Activated CD4-positive, alpha-beta T cell treated with anti-CD3 and anti-CD28 coated beads for 48 hours (primary cell): Measurements from ENCODE around the gene GRB7.
A peak's percentile ranks its signal among the peaks of the same experiment; 100 is the strongest.
"Not testable (repeated sequence)": the region's sequence is repeated elsewhere in the genome, so short reads cannot be mapped to it uniquely, and the experiment has no call there.

Experiments
- DNase-seq: peaks from one replicate; pipeline ENCODE4 v3.0.0-alpha.2; 2020

GRB7 gene

DNA sequence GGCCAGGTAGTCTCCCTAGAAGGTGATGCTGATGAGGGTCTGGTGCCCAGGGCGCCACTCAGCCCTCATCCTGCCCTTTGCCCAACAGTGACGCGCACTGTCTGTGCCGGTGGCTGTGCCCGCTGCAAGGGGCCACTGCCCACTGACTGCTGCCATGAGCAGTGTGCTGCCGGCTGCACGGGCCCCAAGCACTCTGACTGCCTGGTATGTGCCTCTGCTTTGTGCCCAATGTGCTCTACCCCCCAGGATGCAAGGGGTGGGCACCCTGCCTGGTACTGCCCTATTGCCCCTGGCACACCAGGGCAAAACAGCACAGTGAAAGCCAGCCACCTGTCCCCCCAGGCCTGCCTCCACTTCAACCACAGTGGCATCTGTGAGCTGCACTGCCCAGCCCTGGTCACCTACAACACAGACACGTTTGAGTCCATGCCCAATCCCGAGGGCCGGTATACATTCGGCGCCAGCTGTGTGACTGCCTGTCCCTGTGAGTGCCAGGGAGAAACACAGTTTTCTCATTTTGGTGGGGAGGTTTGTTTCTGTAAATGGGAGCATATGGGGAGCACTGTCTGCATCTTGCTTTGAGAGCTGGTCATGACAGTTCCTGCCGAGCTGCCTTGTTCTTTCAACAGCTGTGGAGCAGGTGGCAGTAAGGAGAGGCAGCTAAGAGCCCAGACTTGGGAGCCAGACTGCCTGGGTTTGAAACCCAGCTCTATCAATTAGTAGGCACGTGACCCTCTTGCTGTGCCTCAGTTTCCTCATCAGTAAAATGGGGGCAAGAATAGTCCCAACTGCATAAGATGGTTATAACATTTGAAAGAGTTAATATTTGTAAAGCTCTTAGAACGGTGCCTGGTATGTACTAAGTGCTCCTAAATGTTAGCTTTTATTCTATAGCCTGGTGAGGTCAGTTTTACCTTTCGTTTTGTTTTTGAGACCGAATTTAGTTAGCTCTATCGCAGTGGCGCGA lies 27.5 kb upstream of the GRB7 start:
- no peak for DNase-seq

DNA sequence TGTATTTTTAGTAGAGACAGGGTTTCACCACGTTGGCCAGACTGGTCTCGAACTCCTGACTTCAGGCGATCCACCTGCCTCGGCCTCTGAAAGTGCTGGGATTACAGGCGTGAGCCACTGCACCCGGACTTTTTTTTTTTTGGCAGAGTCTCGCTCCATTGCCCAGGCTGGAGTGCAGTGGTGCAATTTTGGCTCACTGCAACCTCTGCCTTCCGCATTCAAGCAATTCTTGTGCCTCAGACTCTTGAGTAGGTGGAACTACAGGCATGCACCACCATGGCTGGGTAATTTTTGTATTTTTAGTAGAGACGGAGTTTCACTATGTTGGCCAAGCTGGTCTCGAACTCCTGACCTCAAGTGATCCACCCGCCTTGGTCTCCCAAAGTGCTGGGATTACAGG lies 26.7 kb upstream of the GRB7 start:
- DNase-seq = not testable (repeated sequence)

GRCh38 chr17:39711851-39712250 lies 25.9 kb upstream of the GRB7 start:
- DNase-seq = no peak

DNA sequence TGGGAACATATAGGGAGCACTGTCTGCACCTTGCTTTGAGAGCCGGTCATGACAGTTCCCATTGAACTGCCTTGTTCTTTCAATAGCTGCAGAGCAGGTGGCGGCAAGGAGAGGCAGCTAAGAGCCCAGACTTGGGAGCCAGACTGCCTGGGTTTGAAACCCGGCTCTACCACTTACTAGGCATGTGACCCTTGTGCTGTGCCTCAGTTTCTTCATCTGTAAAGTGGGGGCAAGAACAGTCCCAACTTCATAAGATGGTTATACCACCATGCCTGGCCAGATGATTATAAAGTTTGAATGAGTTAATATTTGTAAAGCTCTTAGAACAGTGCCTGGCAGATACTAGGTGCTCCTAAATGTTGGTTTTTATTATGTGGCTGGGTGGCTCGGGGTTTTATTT lies 23.5 kb upstream of the GRB7 start:
- DNase-seq = no peak

- DNase-seq = no peak
Observed at GRCh38 chr17:39715375-39716072, 22.2 kb upstream of the GRB7 start.

GRCh38 chr17:39716073-39716818 lies 21.5 kb upstream of the GRB7 start:
- no peak for DNase-seq

DNA sequence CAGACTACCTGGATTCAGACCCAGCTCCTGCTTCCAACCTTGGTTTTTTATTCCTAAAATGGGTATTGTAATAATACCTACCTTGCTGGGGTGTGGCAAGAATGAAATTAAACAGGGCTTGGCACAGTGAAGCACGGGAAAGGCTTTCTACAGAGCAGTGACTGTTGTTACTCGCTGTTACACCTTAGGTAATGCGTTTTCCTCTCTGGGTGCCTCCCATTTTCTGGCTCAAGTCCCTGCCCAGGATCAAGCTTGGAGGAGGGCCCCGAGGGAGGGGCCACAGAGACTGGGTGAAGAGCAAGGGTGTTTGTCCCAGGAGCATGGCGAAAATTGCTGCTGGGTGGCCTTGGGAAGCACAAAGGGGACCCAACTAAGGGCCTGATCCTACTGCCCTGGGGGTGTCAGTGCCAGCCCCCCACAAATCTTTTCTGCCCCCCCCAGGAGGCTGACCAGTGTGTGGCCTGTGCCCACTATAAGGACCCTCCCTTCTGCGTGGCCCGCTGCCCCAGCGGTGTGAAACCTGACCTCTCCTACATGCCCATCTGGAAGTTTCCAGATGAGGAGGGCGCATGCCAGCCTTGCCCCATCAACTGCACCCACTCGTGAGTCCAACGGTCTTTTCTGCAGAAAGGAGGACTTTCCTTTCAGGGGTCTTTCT lies 20.7 kb upstream of the GRB7 start:
- no peak for DNase-seq

DNA sequence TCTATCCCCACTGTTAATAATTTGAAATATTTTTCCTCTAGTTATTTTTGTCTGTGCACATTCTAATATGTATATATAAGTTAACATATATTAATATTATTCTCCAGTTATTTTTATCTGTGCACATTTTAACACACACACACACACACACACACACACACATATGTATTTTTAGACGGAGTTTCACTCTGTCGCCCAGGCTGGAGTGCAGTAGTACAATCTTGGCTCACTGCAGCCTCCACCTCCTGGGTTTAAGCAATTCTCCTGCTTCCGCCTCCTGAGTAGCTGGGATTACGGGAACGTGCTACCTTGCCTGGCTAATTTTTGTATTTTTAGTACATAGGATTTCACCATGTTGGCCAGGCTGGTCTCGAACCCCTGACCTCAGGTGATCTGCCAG lies 20.1 kb upstream of the GRB7 start:
- no peak for DNase-seq

DNA sequence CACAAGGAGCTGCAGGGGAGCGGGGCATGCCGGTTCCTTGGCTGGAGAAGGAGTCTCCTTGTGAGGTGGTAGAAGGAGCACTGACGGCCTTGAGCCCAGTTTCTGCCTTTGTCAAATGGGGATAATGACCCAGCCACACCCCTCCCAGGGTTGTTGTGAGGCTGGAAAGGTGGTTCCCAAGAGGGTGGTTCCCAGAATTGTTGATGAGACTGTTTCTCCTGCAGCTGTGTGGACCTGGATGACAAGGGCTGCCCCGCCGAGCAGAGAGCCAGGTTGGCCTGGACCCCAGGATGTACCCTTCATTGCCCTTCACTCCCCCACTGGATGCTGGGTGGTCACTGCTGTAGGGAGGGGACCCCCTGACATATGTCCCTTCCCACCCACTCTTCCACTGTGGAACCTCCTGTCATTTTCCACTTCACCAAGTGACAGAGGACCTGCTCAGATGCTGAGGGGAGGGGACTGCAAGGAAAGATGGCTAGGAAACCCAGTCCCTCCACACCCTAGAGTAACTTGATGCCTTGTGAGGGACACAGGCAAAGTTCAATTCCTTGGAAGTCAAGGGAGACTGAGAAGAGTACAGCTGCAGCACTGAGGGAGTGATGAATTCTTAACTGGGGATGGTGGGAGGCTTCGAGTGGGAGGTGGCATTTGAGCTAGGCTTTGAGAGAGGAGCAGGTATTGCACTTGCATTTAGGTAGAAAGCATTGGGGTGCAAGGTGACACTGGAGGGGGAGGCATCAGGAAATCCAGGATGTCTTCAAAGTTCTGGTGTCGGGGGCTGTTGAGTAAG lies 18.0 kb upstream of the GRB7 start:
- DNase-seq = no peak

DNA sequence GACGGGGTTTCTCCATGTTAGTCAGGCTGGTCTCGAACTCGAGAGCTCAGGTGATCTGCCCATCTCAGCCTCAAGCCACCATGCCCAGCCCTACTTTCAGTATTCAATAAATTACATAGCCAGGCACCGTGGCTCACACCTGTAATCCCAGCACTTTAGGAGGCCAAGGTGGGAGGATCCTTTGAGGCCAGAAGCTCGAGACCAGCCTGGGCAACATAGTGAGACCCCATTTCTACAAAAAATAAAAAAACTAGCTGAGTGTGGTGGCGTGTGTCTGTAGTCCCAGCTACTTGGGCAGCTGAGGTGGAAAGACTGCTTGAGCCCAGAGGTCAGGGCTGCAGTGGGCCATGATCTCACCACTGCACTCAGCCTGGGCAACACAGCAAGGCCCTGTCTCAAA lies 15.6 kb upstream of the GRB7 start:
- DNase-seq = no peak

DNA sequence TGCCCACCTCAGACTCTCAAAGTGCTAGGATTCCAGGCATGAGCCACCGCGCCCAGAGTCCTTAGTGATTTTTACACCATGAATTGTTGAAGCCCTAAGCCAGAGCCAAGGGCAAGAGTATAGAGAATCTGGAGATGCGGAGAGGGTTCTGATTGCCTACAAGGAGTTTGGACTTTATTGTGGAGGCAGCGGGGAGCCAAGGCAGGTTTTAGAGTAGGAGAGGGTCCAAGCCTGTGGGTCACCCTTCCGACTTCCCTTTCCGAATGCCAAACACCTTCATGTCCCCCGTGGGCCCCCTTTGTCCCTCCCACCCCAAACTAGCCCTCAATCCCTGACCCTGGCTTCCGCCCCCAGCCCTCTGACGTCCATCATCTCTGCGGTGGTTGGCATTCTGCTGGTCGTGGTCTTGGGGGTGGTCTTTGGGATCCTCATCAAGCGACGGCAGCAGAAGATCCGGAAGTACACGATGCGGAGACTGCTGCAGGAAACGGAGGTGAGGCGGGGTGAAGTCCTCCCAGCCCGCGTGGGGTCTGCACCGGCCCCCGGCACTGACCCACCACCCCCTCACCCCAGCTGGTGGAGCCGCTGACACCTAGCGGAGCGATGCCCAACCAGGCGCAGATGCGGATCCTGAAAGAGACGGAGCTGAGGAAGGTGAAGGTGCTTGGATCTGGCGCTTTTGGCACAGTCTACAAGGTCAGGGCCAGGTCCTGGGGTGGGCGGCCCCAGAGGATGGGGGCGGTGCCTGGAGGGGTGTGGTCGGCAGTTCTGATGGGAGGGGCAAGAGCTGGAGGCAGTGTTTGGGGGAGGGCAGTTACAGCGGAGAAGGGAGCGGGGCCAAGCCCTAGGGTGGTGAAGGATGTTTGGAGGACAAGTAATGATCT lies 14.5 kb upstream of the GRB7 start:
- DNase-seq = peak; percentile 50

- no peak for DNase-seq
Observed at GRCh38 chr17:39724731-39725130, 13.0 kb upstream of the GRB7 start.

DNA sequence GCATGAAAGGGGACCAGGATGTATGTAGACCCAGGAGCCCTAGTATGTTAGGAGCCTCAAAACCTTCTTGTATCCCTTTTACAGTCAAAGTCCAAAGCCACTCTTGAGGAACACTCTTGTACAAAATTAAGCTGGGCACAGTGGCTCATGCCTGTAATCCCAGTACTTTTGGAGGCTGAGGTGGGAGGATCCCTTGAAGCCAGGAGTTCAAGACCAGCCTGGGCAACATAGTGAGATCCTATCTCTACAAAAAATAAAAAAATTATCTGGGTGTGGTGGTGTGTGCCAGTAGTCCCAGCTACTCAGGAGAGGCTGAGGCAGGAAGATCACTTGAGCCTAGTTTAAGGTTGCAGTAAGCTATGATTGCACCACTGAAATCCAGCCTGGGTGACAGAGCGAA lies 11.8 kb upstream of the GRB7 start:
- DNase-seq = not testable (repeated sequence)

DNA sequence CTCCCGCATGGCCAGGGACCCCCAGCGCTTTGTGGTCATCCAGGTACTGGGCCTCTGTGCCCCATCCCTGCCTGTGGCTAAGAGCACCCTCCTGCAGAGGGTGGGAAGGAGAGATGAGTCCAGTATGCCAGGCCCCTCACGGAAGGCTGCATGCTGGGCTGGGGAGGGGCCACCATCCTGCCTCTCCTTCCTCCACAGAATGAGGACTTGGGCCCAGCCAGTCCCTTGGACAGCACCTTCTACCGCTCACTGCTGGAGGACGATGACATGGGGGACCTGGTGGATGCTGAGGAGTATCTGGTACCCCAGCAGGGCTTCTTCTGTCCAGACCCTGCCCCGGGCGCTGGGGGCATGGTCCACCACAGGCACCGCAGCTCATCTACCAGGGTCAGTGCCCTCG lies 11.1 kb upstream of the GRB7 start:
- no peak for DNase-seq

GRCh38 chr17:39727556-39727955 lies 10.2 kb upstream of the GRB7 start:
- no peak for DNase-seq

DNA sequence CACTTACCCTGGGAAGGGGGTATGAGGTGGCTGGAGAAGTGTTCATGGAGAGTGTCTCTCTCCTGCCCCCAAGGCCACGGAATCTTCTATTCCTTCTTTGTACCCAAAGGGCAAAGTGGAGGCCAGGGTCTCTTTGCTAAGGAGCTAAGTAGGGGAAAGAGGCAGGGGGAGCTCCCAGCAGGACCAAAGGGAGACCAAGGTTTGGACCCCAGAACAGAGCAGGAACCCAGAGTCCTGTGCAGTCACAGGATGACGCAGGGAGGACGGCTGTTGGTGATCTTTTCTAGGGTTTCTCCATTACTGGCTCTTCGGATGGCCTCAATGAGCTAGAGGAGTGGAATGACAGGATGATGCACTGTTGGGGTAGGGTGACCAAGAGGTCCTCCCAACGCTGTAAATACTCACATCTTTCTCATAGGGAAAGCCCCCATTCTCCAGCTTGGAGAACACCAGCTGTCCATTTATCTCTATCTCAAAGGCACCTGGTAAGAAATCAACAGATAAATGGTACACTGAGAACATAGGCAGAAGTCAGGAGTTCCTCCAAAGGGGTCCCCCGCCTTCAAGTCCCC lies 8.4 kb upstream of the GRB7 start:
- DNase-seq = no peak

GRCh38 chr17:39730095-39730921 lies 7.4 kb upstream of the GRB7 start, which contains the start of gene MIEN1:
TSS of gene MIEN1 (minus strand) at chr17:39730532. CDS start at chr17:39730495, 37 bp downstream.
- DNase-seq = peak; percentile 95

GRCh38 chr17:39732586-39732985 lies 5.2 kb upstream of the GRB7 start:
- DNase-seq = no peak

DNA sequence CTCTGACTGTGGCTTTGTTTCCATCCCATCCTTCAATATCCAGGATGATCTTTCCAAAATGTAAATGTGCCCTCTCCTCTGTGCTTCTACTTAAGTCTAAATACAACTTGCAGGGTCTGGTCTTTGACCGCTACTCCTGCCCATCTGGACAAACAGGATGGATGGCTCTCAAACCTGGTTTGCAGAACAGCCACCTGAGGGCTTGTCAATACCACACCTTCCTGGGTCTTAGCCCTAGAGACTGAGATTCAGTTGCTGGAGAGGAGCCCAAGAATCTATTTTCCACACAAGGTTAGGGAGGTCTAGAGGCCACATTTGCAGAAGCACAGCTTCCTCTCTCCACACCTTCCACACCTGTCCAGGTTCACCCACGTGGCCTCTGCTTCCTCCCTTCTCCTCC lies 1.9 kb upstream of the GRB7 start:
- no peak for DNase-seq
